HCT116 (cell line): ENCODE results near the gene LMNTD1. TPM values are rescaled to one million over a fixed set of nuclear protein-coding genes. Genes with fewer than 3 reads are reported as not detected.

Source experiments
- ATAC-seq: fragments of 200-7000 bp; cut with Tn5 transposase; 2 replicates; pipeline ENCODE4 v1.9.1; 2020; ENCODE audit warnings: mild to moderate bottlenecking, moderate library complexity
- BruUV-seq: library from RNA; stranded (reverse); fragments of 400-500 nt; replicated peaks from 2 replicates; lab custom pipeline; 2021; lab: Mats Ljungman, UMichigan
- CTCF ChIA-PET: fragments of 300-600 bp; sonication (Branson Sonifier 250); formaldehyde crosslinking; loops from one replicate; lab custom pipeline; 2021; ENCODE audit warnings: antibody characterized with exemption; lab: Charles Lee
- POLR2A ChIA-PET: fragments of 300-600, 350-600 bp; sonication (Branson Sonifier 250); formaldehyde crosslinking; loops from one replicate; lab custom pipeline; 2021; ENCODE audit warnings: antibody characterized with exemption; lab: Charles Lee
- RAD21 ChIA-PET, 2 experiments: fragments of 300-600 bp; sonication (Branson Sonifier 250); formaldehyde crosslinking; loops; one replicate each; lab custom pipeline; 2023; ENCODE audit warnings: low total read pairs in 2 of 2; ENCODE audit not compliant: uncharacterized antibody in 2 of 2, unreplicated experiment in 2 of 2, low non-redundant PET in 1 of 2; lab: Charles Lee
- DNase-seq: peaks from one replicate; pipeline ENCODE4 v3.0.0-alpha.2; 2010; ENCODE audit warnings: low read depth, low spot score
- H2AFZ ChIP-seq: fragments of 200-600 bp; shearing (Covaris generic), sonication (generic); 2 replicates; pipeline ENCODE4 v1.6.1; 2017; ENCODE audit warnings: low read depth, mixed run types, mixed read lengths, antibody characterized with exemption, low read length; ENCODE audit not compliant: poor library complexity, severe bottlenecking
- H3K27ac ChIP-seq: 2 replicates; pipeline ENCODE4 v1.5.1; 2012; ENCODE audit warnings: low read depth, low read length
- H3K27me3 ChIP-seq: fragments of 200-600 bp; sonication (generic); 2 replicates; pipeline ENCODE4 v1.6.1; 2016; ENCODE audit warnings: mixed run types, low read length, mixed read lengths; ENCODE audit not compliant: insufficient read depth
- H3K36me3 ChIP-seq, 2 experiments: fragments of 200-500 bp in 1 of 2; fragments of 200-600 bp in 1 of 2; sonication (Bioruptor generic) in 1 of 2; sonication (generic) in 1 of 2; 2 replicates each; pipeline versions ENCODE4 v1.5.1 to v1.6.1; 2014 to 2016; ENCODE audit warnings: low read length in 2 of 2, inconsistent platforms in 1 of 2, mixed read lengths in 1 of 2, mixed run types in 1 of 2; ENCODE audit not compliant: insufficient read depth in 2 of 2, control insufficient read depth in 1 of 2
- H3K4me1 ChIP-seq, 2 experiments: fragments of 200-600 bp in 1 of 2; sonication (generic) in 1 of 2; 2 replicates each; pipeline versions ENCODE4 v1.5.1 to v1.6.1; 2012 to 2017; ENCODE audit warnings: low read length in 2 of 2, inconsistent platforms in 1 of 2, mild to moderate bottlenecking in 1 of 2, mixed read lengths in 1 of 2, mixed run types in 1 of 2, moderate library complexity in 1 of 2; ENCODE audit not compliant: insufficient read depth in 2 of 2, control insufficient read depth in 1 of 2
- H3K4me2 ChIP-seq: fragments of 200-600 bp; sonication (generic); 2 replicates; pipeline ENCODE4 v1.6.1; 2017; ENCODE audit warnings: mixed run types, low read length, mixed read lengths
- H3K4me3 ChIP-seq, 2 experiments: fragments of 200-600 bp in 1 of 2; sonication (generic) in 1 of 2; replicated peaks in 1 of 2; 2 replicates each; pipeline ENCODE4 v1.5.1; 2011 to 2016; ENCODE audit warnings: low read length in 2 of 2, control low read depth in 1 of 2, low read depth in 1 of 2, mild to moderate bottlenecking in 1 of 2, mixed read lengths in 1 of 2, mixed run types in 1 of 2
- H3K79me2 ChIP-seq: fragments of 200-600 bp; sonication (generic); 2 replicates; pipeline ENCODE4 v1.6.1; 2017; ENCODE audit warnings: mild to moderate bottlenecking, mixed run types, low read length, moderate library complexity, mixed read lengths; ENCODE audit not compliant: insufficient read depth
- H3K9ac ChIP-seq: fragments of 200-600 bp; sonication (generic); 2 replicates; pipeline ENCODE4 v1.6.1; 2016; ENCODE audit warnings: low read length, mixed read lengths
- H3K9me2 ChIP-seq: fragments of 200-600 bp; sonication (generic), shearing (Covaris generic); 2 replicates; pipeline ENCODE4 v1.6.1; 2017; ENCODE audit warnings: mixed run types, mild to moderate bottlenecking, moderate library complexity; ENCODE audit not compliant: insufficient read depth
- H3K9me3 ChIP-seq, 2 experiments: fragments of 200-500 bp in 1 of 2; fragments of 200-600 bp in 1 of 2; sonication (Bioruptor generic) in 1 of 2; sonication (generic) in 1 of 2; 2 replicates each; pipeline ENCODE4 v1.6.1; 2014 to 2017; ENCODE audit warnings: low read length in 2 of 2, mixed read lengths in 2 of 2, inconsistent platforms in 1 of 2, low read depth in 1 of 2, mild to moderate bottlenecking in 1 of 2, mixed run types in 1 of 2, moderate library complexity in 1 of 2; ENCODE audit not compliant: control insufficient read depth in 1 of 2, insufficient read depth in 1 of 2
- H4K20me1 ChIP-seq: fragments of 200-600 bp; sonication (generic), shearing (Covaris generic); 2 replicates; pipeline ENCODE4 v1.6.1; 2017; ENCODE audit warnings: mixed run types, mild to moderate bottlenecking, moderate library complexity; ENCODE audit not compliant: insufficient read depth
- ATF3 ChIP-seq: IDR thresholded peaks from 2 replicates; pipeline ENCODE4 v1.6.1; 2012
- CEBPB ChIP-seq: IDR thresholded peaks from 2 replicates; pipeline ENCODE4 v1.6.1; 2012; ENCODE audit warnings: low read depth
- CTCF ChIP-seq, 3 experiments: fragments of 200-600 bp in 1 of 3; sonication (generic) in 1 of 3; IDR thresholded peaks in 2 of 3; conservative IDR thresholded peaks in 1 of 3; 2 replicates each; pipeline ENCODE4 v1.5.1; 2012 to 2017; ENCODE audit warnings: low read depth in 2 of 3, low read length in 2 of 3, antibody characterized with exemption in 1 of 3, borderline replicate concordance in 1 of 3, control low read depth in 1 of 3, mild to moderate bottlenecking in 1 of 3, mixed read lengths in 1 of 3, mixed run types in 1 of 3, moderate library complexity in 1 of 3; ENCODE audit not compliant: insufficient read depth in 1 of 3
- EGR1 ChIP-seq: IDR thresholded peaks from 2 replicates; pipeline ENCODE4 v1.6.1; 2012; ENCODE audit warnings: low read depth
- ELF1 ChIP-seq: IDR thresholded peaks from 2 replicates; pipeline ENCODE4 v1.6.1; 2012; ENCODE audit warnings: low read depth, borderline replicate concordance
- EZH2 ChIP-seq: fragments of 200-600 bp; sonication (generic); IDR thresholded peaks from 2 replicates; pipeline ENCODE4 v1.6.1; 2017; ENCODE audit warnings: antibody characterized with exemption, mixed run types
- JUND ChIP-seq: IDR thresholded peaks from 2 replicates; pipeline ENCODE4 v1.6.1; 2012
- MAX ChIP-seq: IDR thresholded peaks from 2 replicates; pipeline ENCODE4 v1.6.1; 2012
- POLR2A ChIP-seq: IDR thresholded peaks from 2 replicates; pipeline ENCODE4 v1.7.0; 2011; ENCODE audit warnings: borderline replicate concordance; ENCODE audit not compliant: insufficient read depth, insufficient read length; ENCODE audit errors: extremely low read depth
- RAD21 ChIP-seq: IDR thresholded peaks from 2 replicates; pipeline ENCODE4 v1.6.1; 2012; ENCODE audit warnings: low read depth, mild to moderate bottlenecking
- REST ChIP-seq: IDR thresholded peaks from 2 replicates; pipeline ENCODE4 v1.6.1; 2012; ENCODE audit warnings: low read depth
- SIN3A ChIP-seq: IDR thresholded peaks from 2 replicates; pipeline ENCODE4 v1.6.1; 2012; ENCODE audit warnings: low read depth
- SP1 ChIP-seq: IDR thresholded peaks from 2 replicates; pipeline ENCODE4 v1.6.1; 2012; ENCODE audit warnings: low read depth
- SRF ChIP-seq: IDR thresholded peaks from 2 replicates; pipeline ENCODE4 v1.6.1; 2012; ENCODE audit warnings: low read depth
- TCF7L2 ChIP-seq: IDR thresholded peaks from 2 replicates; pipeline ENCODE4 v1.7.0; 2011; ENCODE audit warnings: borderline replicate concordance, inconsistent platforms; ENCODE audit not compliant: insufficient read depth, insufficient read length; ENCODE audit errors: extremely low read depth
- ZBTB33 ChIP-seq: IDR thresholded peaks from 2 replicates; pipeline ENCODE4 v1.6.1; 2011; ENCODE audit warnings: mild to moderate bottlenecking, low read length, moderate library complexity; ENCODE audit not compliant: insufficient replicate concordance; ENCODE audit errors: extremely low read depth
- ZFX ChIP-seq: fragments of 450-650 bp; IDR thresholded peaks from 2 replicates; pipeline ENCODE4 v1.6.1; 2017
- ZNF274 ChIP-seq: fragments of 200-500 bp; sonication (Bioruptor generic); IDR thresholded peaks from 2 replicates; pipeline ENCODE4 v1.6.1; 2014; ENCODE audit warnings: mild to moderate bottlenecking, low read depth, low read length, inconsistent platforms
- intact Hi-C: fragments of 100-400 bp; cut with micrococcal nuclease; formaldehyde crosslinking; loops from 2 replicates; pipeline ENCODE4 v1.10.0; 2022
- total RNA-seq: library from RNA; stranded (reverse); gene quantifications from one replicate; pipeline ENCODE4 v1.2.1, GENCODE V29; 2021; ENCODE audit not compliant: unreplicated experiment

LMNTD1 gene
- total RNA-seq, 1 experiment from 2014 or later, result not detected

- Histone ChIP-seq H3K4me1 (peaks cover 0 to 9% of the 10 kb centered on the region in 2 experiments; a peak in 2 of 4 replicates), H3K4me2 (no peak overlapping the region), H3K36me3 (no peaks in the 10 kb centered on the region)
- RAD21 ChIA-PET, result no interaction called here
- POLR2A ChIA-PET, result no interaction called here
- CTCF ChIA-PET, result no interaction called here
- no peak for TF ChIP-seq ZNF274
- TF ChIP-seq EZH2, result no peak
- no peak for TF ChIP-seq RAD21
- no peak for TF ChIP-seq POLR2A
- TF ChIP-seq ZBTB33, result no peak
- TF ChIP-seq TCF7L2, result no peak
- TF ChIP-seq ZFX, result no peak
- TF ChIP-seq ATF3, result no peak
- TF ChIP-seq MAX, result no peak
- no peak for TF ChIP-seq SRF
- no peak for TF ChIP-seq SP1
- no peak for TF ChIP-seq EGR1
- no peak for TF ChIP-seq CEBPB
- no peak for TF ChIP-seq SIN3A
- no peak for TF ChIP-seq CTCF (IDR thresholded peaks at IDR 0.05 in 2 of 3, conservative IDR thresholded peaks at IDR 0.05 in 1 of 3; ENCODE audit: borderline replicate concordance in 1 of 3, insufficient read depth in 1 of 3, low read depth in 2 of 3, low read length in 2 of 3)
- no peak for TF ChIP-seq JUND
- TF ChIP-seq REST, result no peak
- TF ChIP-seq ELF1, result no peak
- TF ChIP-seq, all 23 proteins: peak for 0
- Histone ChIP-seq H3K27ac (no peak overlapping the region), H3K9me3 (no peaks in the 10 kb centered on the region), H2AFZ (no peak overlapping the region), H4K20me1 (no peaks in the 10 kb centered on the region), H3K79me2 (no peaks in the 10 kb centered on the region), H3K27me3 (no peaks in the 10 kb centered on the region), H3K4me3 (no peak overlapping the region), H3K9ac (no peak overlapping the region), H3K9me2 (no peaks in the 10 kb centered on the region)
- BruUV-seq, result no TSS peak
- ATAC-seq (no peak), DNase-seq (no peak)
- intact Hi-C loops, result no loop called here
These were observed 58.2 kb downstream of the LMNTD1 start for GRCh38 chr12:25494926-25495325.
